Colonic mucosa (tissue), 4 donors: Measurements from ENCODE around the gene C4BPB. TPM values are rescaled to one million over a fixed set of nuclear protein-coding genes. Genes with fewer than 3 reads are reported as not detected.

Experiments
- DNase-seq: peaks from one replicate; pipeline ENCODE4 v3.0.0-alpha.2; 2020
- H3K27ac ChIP-seq: fragments of 200-600 bp; one replicate; pipeline ENCODE4 v1.8.0; 2021
- H3K27me3 ChIP-seq: fragments of 200-600 bp; one replicate; pipeline ENCODE4 v1.8.0; 2021
- H3K36me3 ChIP-seq: fragments of 200-600 bp; one replicate; pipeline ENCODE4 v1.8.0; 2021
- H3K4me1 ChIP-seq: fragments of 200-600 bp; one replicate; pipeline ENCODE4 v1.8.0; 2021; ENCODE audit warnings: mild to moderate bottlenecking
- H3K4me3 ChIP-seq: fragments of 200-600 bp; one replicate; pipeline ENCODE4 v1.8.0; 2021
- H3K9ac ChIP-seq, 2 donors: one replicate each; pipeline ENCODE4 v1.7.0; 2013; ENCODE audit warnings: control low read depth in 2 of 2, low read depth in 2 of 2, low read length in 2 of 2
- H3K9me3 ChIP-seq: fragments of 200-600 bp; one replicate; pipeline ENCODE4 v1.8.0; 2021
- intact Hi-C: fragments of 100-400 bp; cut with DNase I; formaldehyde crosslinking; loops from one replicate; pipeline ENCODE4 v1.14.1; 2022
- total RNA-seq, 2 donors: library from RNA; stranded (reverse); fragmentation: NEBNext Ultra II Directional in 1 of 2; extraction: Animal tissue kit (Norgen Biotek cat#: 25700) in 1 of 2; gene quantifications; one replicate each; pipeline ENCODE4 v1.2.1, GENCODE V29; 2021
- TF ChIP-seq, protein P1 (sequence below): fragments of 200-600 bp; IDR thresholded peaks from one replicate; pipeline ENCODE4 v1.8.0; 2022; ENCODE audit warnings: antibody characterized with exemption, mild to moderate bottlenecking
- donor health status: healthy.
- donor health status: DM: no; HTN: no; CAD: no.
- donor health status: DM: no; HTN: no; CAD: no.

The C4BPB gene
- total RNA-seq, 2 donors from 2014 or later: 5.0 to 9.6 TPM

- Histone ChIP-seq H3K27ac (no peak overlapping the region), H3K27me3 (no peaks in the 10 kb centered on the region), H3K4me3 (no peak overlapping the region), H3K9me3 (no peaks in the 10 kb centered on the region), H3K36me3 (no peaks in the 10 kb centered on the region), H3K9ac (no peak overlapping the region), H3K4me1 (no peaks in the 10 kb centered on the region)
- peak; percentile 70 for DNase-seq
- TF ChIP-seq, protein P1, sequence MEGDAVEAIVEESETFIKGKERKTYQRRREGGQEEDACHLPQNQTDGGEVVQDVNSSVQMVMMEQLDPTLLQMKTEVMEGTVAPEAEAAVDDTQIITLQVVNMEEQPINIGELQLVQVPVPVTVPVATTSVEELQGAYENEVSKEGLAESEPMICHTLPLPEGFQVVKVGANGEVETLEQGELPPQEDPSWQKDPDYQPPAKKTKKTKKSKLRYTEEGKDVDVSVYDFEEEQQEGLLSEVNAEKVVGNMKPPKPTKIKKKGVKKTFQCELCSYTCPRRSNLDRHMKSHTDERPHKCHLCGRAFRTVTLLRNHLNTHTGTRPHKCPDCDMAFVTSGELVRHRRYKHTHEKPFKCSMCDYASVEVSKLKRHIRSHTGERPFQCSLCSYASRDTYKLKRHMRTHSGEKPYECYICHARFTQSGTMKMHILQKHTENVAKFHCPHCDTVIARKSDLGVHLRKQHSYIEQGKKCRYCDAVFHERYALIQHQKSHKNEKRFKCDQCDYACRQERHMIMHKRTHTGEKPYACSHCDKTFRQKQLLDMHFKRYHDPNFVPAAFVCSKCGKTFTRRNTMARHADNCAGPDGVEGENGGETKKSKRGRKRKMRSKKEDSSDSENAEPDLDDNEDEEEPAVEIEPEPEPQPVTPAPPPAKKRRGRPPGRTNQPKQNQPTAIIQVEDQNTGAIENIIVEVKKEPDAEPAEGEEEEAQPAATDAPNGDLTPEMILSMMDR: peak; percentile 52
- intact Hi-C loops: loop anchor here (5.0 to 10.0 kb wide), 4 partner anchors 50 to 413 kb away; partner anchors contain the start of genes C1orf116 and CR1
Measured at GRCh38 chr1:207084701-207085180, 3.9 kb upstream of the C4BPB start.

DNA sequence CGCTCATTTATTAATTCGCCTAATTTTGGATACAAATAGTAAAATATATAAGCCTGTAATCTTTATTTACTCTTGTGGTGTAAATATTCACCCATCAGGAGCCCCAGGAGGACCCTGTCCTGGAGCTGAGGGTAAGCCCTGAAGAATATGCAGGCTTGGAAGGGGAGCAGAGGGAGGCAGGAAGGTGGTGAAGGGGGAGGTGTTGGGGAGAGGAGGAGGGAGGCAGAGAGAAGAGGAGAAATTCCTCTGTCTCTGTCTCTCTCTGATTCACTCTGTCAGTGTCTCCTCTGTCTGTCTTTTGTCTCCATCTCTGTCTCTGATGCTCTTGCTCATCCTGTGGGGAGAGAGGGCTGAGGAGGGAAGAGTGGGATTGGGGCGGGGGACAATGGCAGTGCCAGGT is 2.8 kb upstream of the C4BPB start:
- TF ChIP-seq, protein P1: no peak
- Histone ChIP-seq H3K9me3 (no peaks in the 10 kb centered on the region), H3K36me3 (no peaks in the 10 kb centered on the region), H3K9ac (no peak overlapping the region), H3K4me3 (no peak overlapping the region), H3K4me1 (no peaks in the 10 kb centered on the region), H3K27ac (no peak overlapping the region), H3K27me3 (no peaks in the 10 kb centered on the region)
- no peak for DNase-seq
- intact Hi-C loops: loop anchor here (10.0 kb wide), 2 partner anchors 51 to 169 kb away; partner anchors contain the start of gene C1orf116

DNA sequence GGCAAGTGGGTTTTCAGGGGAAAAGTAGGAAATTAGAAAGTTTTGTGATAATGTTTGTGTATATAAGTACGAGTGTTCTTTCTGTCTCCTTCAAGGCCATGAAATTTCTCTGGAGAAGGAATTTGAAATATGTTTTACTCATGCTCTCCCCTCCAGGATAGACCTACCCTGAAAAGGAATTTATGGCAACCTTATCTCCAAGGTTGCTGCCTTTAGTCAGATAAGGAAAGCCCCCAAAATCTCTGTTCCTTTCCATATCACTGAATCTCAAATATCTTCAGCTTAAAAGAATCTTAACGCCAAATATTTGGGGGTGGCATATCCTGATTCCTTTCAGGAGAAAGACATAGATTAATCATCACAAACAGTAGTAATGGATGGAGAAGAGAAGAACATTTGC is 499 bp upstream of the C4BPB start:
- Histone ChIP-seq H3K9ac (no peak overlapping the region), H3K27ac (peak overlapping the region; percentile 80), H3K4me1 (no peaks in the 10 kb centered on the region), H3K4me3 (no peak overlapping the region), H3K27me3 (no peaks in the 10 kb centered on the region), H3K36me3 (no peaks in the 10 kb centered on the region), H3K9me3 (no peaks in the 10 kb centered on the region)
- DNase-seq: no peak
- intact Hi-C loops: loop anchor here (10.0 kb wide), 2 partner anchors 53 to 167 kb away; partner anchors contain the start of gene C1orf116
- TF ChIP-seq, protein P1: no peak

- no peaks in the 10 kb centered on the region for H3K9me3 ChIP-seq
- TF ChIP-seq, protein P1: no peak
- intact Hi-C loops: loop anchor here (10.0 kb wide), 2 partner anchors 55 to 165 kb away; partner anchors contain the start of gene C1orf116
- no peaks in the 10 kb centered on the region for H3K27me3 ChIP-seq
- no peaks in the 10 kb centered on the region for H3K36me3 ChIP-seq
- DNase-seq: no peak
- H3K9ac ChIP-seq: no peak overlapping the region
- no peak overlapping the region for H3K4me3 ChIP-seq
- H3K4me1 ChIP-seq: no peaks in the 10 kb centered on the region
- peak overlapping the region; percentile 80 for H3K27ac ChIP-seq
Measured at GRCh38 chr1:207089627-207090355, 1.1 kb downstream of the C4BPB start.

GRCh38 chr1:207091200-207091908 is 2.7 kb downstream of the C4BPB start:
- no peak overlapping the region for H3K9ac ChIP-seq
- no peaks in the 10 kb centered on the region for H3K4me1 ChIP-seq
- TF ChIP-seq, protein P1: no peak
- no peak overlapping the region for H3K4me3 ChIP-seq
- H3K27me3 ChIP-seq: no peaks in the 10 kb centered on the region
- DNase-seq: no peak
- no peak overlapping the region for H3K27ac ChIP-seq
- H3K9me3 ChIP-seq: no peaks in the 10 kb centered on the region
- intact Hi-C loops: no loop called here
- H3K36me3 ChIP-seq: no peaks in the 10 kb centered on the region
